Measurements from ENCODE around the gene GGCT. TPM values are rescaled to one million over a fixed set of nuclear protein-coding genes. Genes with fewer than 3 reads are reported as not detected.
"Not testable (repeated sequence)": the region's sequence is repeated elsewhere in the genome, so short reads cannot be mapped to it uniquely, and the experiment has no call there.

Gene GGCT
- total and polyA plus RNA-seq, 10 donors: 13.8 to 53.0 (median 24.5) TPM

- Histone ChIP-seq H3K27ac (no peak overlapping the region), H3K4me3 (no peak overlapping the region), H3K9me3 (no peaks in the 10 kb centered on the region), H3K36me3 (no peaks in the 10 kb centered on the region), H3K27me3 (replicated peaks in 1 of 7) (no peaks in the 10 kb centered on the region), H3K4me1 (no peaks in the 10 kb centered on the region)
- TF ChIP-seq POLR2AphosphoS5 (IDR thresholded peaks at IDR 0.05): no peak
- no peak for TF ChIP-seq POLR2A (IDR thresholded peaks at IDR 0.05)
- TF ChIP-seq CTCF (IDR thresholded peaks at IDR 0.05 in 8 of 11, conservative IDR thresholded peaks at IDR 0.05 in 3 of 11): no peak
- WGBS, 5 donors: 95 to 100% (median 98%) methylated on average over 1 of the region's 1 CpG
- no peak for DNase-seq
- intact Hi-C loops (cut with DNase I; ENCODE audit: low total_unique reads): no loop called here
Measured at GRCh38 chr7:30530373-30530772, 25.7 kb upstream of the GGCT start.

- intact Hi-C loops (cut with DNase I; ENCODE audit: low total_unique reads): no loop called here
- H3K27me3 ChIP-seq (replicated peaks in 1 of 7): no peaks in the 10 kb centered on the region
- no peaks in the 10 kb centered on the region for H3K4me1 ChIP-seq
- TF ChIP-seq POLR2AphosphoS5 (IDR thresholded peaks at IDR 0.05): no peak
- TF ChIP-seq POLR2A (IDR thresholded peaks at IDR 0.05): no peak
- no peak for TF ChIP-seq CTCF (IDR thresholded peaks at IDR 0.05 in 8 of 11, conservative IDR thresholded peaks at IDR 0.05 in 3 of 11)
- H3K27ac ChIP-seq: no peak overlapping the region
- H3K9me3 ChIP-seq: no peaks in the 10 kb centered on the region
- H3K36me3 ChIP-seq: no peaks in the 10 kb centered on the region
- no peak overlapping the region for H3K4me3 ChIP-seq
- DNase-seq: no peak
Measured at GRCh38 chr7:30528779-30529178, 24.1 kb upstream of the GGCT start.

DNA sequence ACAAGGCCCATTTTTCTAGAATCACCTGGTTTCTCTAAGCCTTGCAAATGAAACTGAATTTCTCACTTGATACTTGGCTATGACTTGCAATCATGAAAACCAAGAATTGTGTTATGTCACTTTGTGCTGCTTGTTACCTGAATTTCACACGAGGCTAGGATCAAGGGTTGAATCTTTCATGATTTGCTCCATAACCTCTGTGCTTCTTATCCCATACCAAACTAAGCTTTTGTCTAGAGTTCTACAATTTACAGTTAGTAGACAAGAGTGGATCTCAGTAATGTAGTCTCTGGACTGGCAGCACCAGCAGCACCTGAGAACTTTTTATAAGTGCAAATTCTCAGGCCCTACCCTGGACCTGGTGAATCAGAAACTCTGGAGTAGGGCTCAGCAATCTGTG, 22.7 kb upstream of the GGCT start:
- H3K27ac ChIP-seq; DNase-seq; H3K9me3 ChIP-seq; H3K36me3 ChIP-seq; H3K4me1 ChIP-seq; H3K27me3 ChIP-seq (replicated peaks in 1 of 7); intact Hi-C loops (cut with DNase I; ENCODE audit: low total_unique reads); H3K4me3 ChIP-seq: not testable (repeated sequence)
- 79 to 96% (median 86%) methylated on average over 1 of the region's 1 CpG for WGBS, 5 donors

- no peak for DNase-seq
- intact Hi-C loops (cut with DNase I; ENCODE audit: low total_unique reads): no loop called here
- Histone ChIP-seq H3K9me3 (no peaks in the 10 kb centered on the region), H3K36me3 (peaks cover 0 to 7% (median 0%) of the 10 kb centered on the region in 6 donors), H3K27ac (no peak overlapping the region), H3K27me3 (replicated peaks in 1 of 7) (no peaks in the 10 kb centered on the region), H3K4me1 (peaks cover 0 to under 1% (median 0%) of the 10 kb centered on the region in 6 donors), H3K4me3 (no peak overlapping the region)
- WGBS, 5 donors: 91 to 100% (median 94%) methylated on average over 4 of the region's 4 CpGs
- TF ChIP-seq CTCF (IDR thresholded peaks at IDR 0.05 in 8 of 11, conservative IDR thresholded peaks at IDR 0.05 in 3 of 11) (no peak), POLR2A (IDR thresholded peaks at IDR 0.05) (no peak), POLR2AphosphoS5 (IDR thresholded peaks at IDR 0.05) (no peak)
Measured at GRCh38 chr7:30526163-30526562, 21.5 kb upstream of the GGCT start.

GRCh38 chr7:30525429-30525828, 20.8 kb upstream of the GGCT start:
- Histone ChIP-seq H3K27ac (no peak overlapping the region), H3K9me3 (no peaks in the 10 kb centered on the region), H3K4me3 (no peak overlapping the region), H3K27me3 (replicated peaks in 1 of 7) (no peaks in the 10 kb centered on the region), H3K4me1 (peaks cover 0 to 8% (median 4%) of the 10 kb centered on the region in 6 donors), H3K36me3 (peaks cover 0 to 7% (median 0%) of the 10 kb centered on the region in 6 donors)
- intact Hi-C loops (cut with DNase I; ENCODE audit: low total_unique reads): no loop called here
- TF ChIP-seq CTCF (IDR thresholded peaks at IDR 0.05 in 8 of 11, conservative IDR thresholded peaks at IDR 0.05 in 3 of 11): no peak
- no peak for TF ChIP-seq POLR2AphosphoS5 (IDR thresholded peaks at IDR 0.05)
- TF ChIP-seq POLR2A (IDR thresholded peaks at IDR 0.05): no peak
- no peak for DNase-seq
- 94 to 97% (median 94%) methylated on average over 5 of the region's 5 CpGs for WGBS, 5 donors

Data from spleen (tissue), 11 donors.